ENCODE results near the gene SPTBN5.

SPTBN5 gene

DNA sequence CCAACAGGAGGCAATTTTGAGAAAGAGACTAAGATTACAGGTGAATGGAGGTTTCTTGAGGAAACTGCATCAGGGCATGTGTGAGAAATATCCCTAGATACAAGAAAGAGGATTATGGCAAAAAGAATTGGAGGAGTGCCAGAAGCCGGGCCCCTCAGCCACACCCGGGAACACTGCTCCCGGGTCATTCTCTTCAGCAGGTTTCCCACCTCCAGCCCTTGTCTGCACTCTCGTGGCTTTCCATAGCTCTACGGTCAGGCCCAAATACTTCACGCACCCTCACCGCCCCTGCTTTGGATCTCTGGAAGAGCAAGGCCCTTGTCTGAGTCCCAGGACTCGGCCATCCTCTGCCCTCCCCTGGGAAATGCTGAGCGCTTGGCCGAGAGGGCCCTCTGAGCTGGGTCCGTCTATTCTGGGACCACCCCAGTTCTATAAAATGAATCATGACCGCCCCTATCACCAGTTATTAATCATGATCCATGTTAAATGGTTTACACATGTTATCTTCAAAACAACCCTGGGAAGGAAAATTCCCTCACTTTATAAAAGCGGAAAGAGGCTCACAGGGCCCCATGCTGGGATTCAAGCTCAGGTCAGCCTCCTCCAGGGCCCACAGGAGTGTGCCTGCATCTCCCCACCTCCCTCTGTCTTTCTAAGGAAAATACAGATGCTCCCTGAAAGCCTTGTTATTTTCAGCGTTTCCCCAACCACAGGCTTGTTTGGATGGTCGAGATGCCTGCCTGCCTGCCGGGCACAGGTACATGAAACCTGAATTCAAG is 38.8 kb upstream of the SPTBN5 start:
- H3K9me3 Mint-ChIP-seq: no peaks in the 10 kb centered on the region
- peak overlapping the region; percentile 92 for H3K27ac Mint-ChIP-seq (ENCODE audit: low read depth)
- DNase-seq (ENCODE audit: low spot score in 2 of 2) (no peak), ATAC-seq (replicated peaks; ENCODE audit: extremely low read depth, poor library complexity, severe bottlenecking) (no peak)
- H3K4me3 Mint-ChIP-seq: no peak overlapping the region
- peaks cover 19% of the 10 kb centered on the region for H3K36me3 Mint-ChIP-seq (ENCODE audit: insufficient read depth)
- peaks cover 45% of the 10 kb centered on the region for H3K4me1 Mint-ChIP-seq
- H3K27me3 Mint-ChIP-seq: no peaks in the 10 kb centered on the region

DNA sequence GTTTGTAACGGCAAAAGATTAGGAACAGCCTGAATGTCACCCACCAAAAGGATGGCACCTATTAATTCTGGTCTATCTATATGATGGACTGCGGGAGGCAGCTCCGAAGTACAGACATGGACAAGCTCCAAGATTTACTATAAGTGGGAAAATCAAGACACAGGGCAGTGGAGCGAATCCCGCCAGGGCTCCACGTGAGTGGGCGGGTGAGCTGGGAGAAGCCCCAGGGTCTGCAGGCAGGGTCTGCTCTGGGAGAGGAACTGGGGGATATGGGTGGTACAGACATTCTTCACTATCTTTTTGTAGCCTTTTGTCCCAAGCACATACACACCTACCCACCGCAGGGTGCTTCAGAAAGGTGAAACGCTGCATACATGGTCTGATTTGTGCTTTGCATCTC is 38.2 kb upstream of the SPTBN5 start:
- Mint-ChIP-seq H3K27ac (ENCODE audit: low read depth) (no peak overlapping the region), H3K4me3 (no peak overlapping the region), H3K27me3 (no peaks in the 10 kb centered on the region), H3K9me3 (no peaks in the 10 kb centered on the region), H3K36me3 (ENCODE audit: insufficient read depth) (peaks cover 18% of the 10 kb centered on the region), H3K4me1 (peaks cover 39% of the 10 kb centered on the region)
- DNase-seq (ENCODE audit: low spot score in 2 of 2) (no peak), ATAC-seq (replicated peaks; ENCODE audit: extremely low read depth, poor library complexity, severe bottlenecking) (no peak)

GRCh38 chr15:41930867-41931222 is 37.0 kb upstream of the SPTBN5 start:
- no peaks in the 10 kb centered on the region for H3K9me3 Mint-ChIP-seq
- no peak overlapping the region for H3K4me3 Mint-ChIP-seq
- H3K27me3 Mint-ChIP-seq: no peaks in the 10 kb centered on the region
- H3K27ac Mint-ChIP-seq (ENCODE audit: low read depth): no peak overlapping the region
- no peak for ATAC-seq (replicated peaks; ENCODE audit: extremely low read depth, poor library complexity, severe bottlenecking)
- no peak for DNase-seq (ENCODE audit: low spot score in 2 of 2)
- peaks cover 13% of the 10 kb centered on the region for H3K36me3 Mint-ChIP-seq (ENCODE audit: insufficient read depth)
- H3K4me1 Mint-ChIP-seq: peaks cover 38% of the 10 kb centered on the region

- no peak overlapping the region for H3K4me3 Mint-ChIP-seq
- H3K27ac Mint-ChIP-seq (ENCODE audit: low read depth): no peak overlapping the region
Observed at GRCh38 chr15:41930221-41930866, 36.5 kb upstream of the SPTBN5 start.

DNA sequence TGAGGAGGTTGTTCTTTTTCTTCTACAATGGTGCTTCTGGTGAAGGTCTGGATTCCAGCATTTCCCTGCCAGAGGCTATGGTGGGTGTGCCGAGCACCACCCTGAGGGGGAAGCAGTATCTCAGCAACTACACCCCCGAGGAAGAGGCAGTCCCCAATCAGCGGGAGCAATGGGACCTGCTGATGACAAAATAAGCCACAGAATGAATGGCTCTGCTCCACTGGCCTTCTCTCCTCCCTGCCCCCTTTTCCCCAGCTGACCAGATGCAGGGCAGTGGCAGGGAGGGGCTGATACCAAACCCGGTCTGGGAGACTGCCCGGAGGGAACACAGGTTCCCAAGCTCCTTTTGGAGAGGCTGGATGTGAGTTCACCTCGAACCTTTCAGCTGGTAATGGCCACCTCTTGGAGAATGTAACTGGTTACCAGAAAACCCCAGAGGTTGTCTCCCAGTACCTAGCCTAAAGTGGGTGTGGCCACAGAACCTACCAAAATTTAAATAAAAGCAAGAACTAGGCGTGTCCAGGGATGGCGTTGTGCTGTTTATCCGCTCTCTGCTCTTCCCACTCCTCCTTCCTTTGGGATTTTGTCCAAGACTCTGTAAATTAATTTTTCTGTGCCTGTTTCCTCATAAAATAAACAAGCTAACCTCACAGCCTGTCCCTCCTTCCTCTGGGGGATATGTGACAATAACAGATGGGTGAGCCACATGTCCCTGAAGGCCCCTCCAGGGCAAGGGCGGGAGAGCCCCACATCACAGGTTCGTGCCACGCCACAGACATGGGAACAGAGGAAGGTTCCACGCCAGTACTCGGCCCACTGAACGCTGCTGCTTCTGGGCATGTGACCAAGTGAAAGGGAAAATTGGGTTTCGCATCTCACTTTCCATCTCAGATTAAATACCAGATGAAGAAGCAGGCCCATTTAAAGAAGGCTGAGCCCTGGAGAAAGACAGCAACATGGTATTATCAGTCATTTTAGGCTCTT is 35.1 kb upstream of the SPTBN5 start:
- Mint-ChIP-seq H3K4me1 (peaks cover 21% of the 10 kb centered on the region), H3K27ac (ENCODE audit: low read depth) (no peak overlapping the region), H3K27me3 (no peaks in the 10 kb centered on the region), H3K9me3 (no peaks in the 10 kb centered on the region), H3K4me3 (no peak overlapping the region), H3K36me3 (ENCODE audit: insufficient read depth) (peaks cover 11% of the 10 kb centered on the region)
- DNase-seq (ENCODE audit: low spot score in 2 of 2) (no peak), ATAC-seq (replicated peaks; ENCODE audit: extremely low read depth, poor library complexity, severe bottlenecking) (no peak)

More at GRCh38 chr15:41930221-41930866, 36.5 kb upstream of the SPTBN5 start:
- H3K36me3 Mint-ChIP-seq (ENCODE audit: insufficient read depth): peaks cover 15% of the 10 kb centered on the region
- H3K27me3 Mint-ChIP-seq: no peaks in the 10 kb centered on the region
- peaks cover 35% of the 10 kb centered on the region for H3K4me1 Mint-ChIP-seq
- no peaks in the 10 kb centered on the region for H3K9me3 Mint-ChIP-seq
- ATAC-seq (replicated peaks; ENCODE audit: extremely low read depth, poor library complexity, severe bottlenecking) (no peak), DNase-seq (ENCODE audit: low spot score in 2 of 2) (no peak)

DNA sequence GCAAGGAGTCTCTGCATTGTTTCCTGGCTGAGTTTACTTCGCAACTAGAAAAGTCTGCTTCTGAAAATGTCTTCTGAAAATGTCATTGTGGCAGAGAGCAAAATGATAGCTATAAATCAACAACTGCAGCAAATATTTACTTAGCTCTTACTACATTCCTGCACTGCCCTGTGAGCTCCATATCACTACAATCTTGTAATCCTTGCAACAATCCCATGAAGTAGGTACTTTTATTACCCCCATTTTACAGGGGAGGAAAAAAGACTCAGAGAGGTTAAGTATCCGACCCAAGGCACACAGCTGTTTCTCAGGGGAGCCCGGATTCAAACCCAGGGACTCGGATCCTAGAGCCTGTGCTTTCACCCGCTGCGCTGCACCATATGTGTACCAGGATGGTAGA is 34.2 kb upstream of the SPTBN5 start:
- H3K4me1 Mint-ChIP-seq: peaks cover 16% of the 10 kb centered on the region
- no peak for DNase-seq (ENCODE audit: low spot score in 2 of 2)
- no peaks in the 10 kb centered on the region for H3K27me3 Mint-ChIP-seq
- ATAC-seq (replicated peaks; ENCODE audit: extremely low read depth, poor library complexity, severe bottlenecking): no peak
- H3K4me3 Mint-ChIP-seq: no peak overlapping the region
- no peaks in the 10 kb centered on the region for H3K9me3 Mint-ChIP-seq
- H3K27ac Mint-ChIP-seq (ENCODE audit: low read depth): no peak overlapping the region
- H3K36me3 Mint-ChIP-seq (ENCODE audit: insufficient read depth): peaks cover 8% of the 10 kb centered on the region

DNA sequence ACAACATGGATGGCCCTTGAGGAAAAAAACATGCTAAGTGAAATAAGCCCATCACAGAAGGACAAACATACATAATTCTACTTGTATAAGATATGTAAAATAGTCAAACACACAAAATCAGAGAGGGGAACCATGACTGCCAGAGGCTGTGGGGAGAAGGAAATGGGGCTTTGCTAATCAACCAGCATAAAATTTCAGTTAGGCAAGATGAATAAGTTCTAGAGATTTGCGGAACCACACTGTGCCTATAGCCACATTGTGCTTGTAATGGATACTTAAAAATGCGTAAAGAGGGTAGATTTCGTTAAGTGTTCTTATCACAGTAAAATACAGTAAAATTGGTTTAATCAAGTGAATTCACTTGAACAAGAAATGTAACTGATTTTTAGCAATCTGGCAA is 33.7 kb upstream of the SPTBN5 start:
- ATAC-seq (replicated peaks; ENCODE audit: extremely low read depth, poor library complexity, severe bottlenecking): no peak
- H3K4me1 Mint-ChIP-seq: peaks cover 13% of the 10 kb centered on the region
- no peak overlapping the region for H3K4me3 Mint-ChIP-seq

DNA sequence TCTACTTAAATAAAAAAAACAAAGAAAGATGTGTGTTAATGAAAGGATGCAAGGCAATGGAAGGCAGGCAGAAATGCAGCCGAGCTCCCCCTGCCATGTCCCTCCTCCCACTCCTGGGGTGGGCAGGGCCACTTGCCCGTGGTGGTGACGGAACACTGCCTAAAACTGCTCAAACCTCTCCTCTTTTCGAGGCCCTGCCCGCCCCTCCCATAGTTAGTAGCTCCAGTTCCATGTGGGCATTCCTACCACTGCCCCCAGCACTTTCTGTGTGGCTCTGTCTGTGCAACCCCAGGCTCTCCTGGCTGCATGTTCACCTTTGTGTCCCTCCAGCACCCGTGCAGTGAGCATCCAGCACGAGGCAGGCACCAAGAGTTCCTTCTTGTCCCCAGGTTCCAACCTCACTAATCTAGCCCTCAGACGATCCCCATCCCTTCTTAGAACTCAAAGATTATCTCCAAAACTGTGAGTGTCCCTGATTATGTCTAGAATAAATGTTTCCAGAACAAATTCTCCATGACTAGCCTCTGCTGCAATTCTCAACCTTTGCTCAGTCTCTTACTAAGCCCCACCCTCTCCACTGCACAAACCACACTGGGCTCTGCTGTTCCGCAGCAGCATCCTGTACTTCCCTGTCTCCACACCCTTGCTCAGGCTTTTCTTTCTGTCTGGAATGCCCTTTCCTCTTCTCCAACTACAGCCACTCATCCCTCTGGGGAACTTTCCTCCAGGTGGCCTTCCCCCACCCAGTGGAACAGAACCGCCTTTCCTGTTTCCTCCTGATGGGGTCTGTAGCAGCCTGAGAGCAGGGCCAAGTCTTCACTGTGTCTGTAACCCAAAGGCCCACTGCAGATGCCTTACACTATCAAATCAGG is 32.6 kb upstream of the SPTBN5 start:
- H3K27me3 Mint-ChIP-seq: no peaks in the 10 kb centered on the region
- H3K4me1 Mint-ChIP-seq: peaks cover 13% of the 10 kb centered on the region
- peak overlapping the region; percentile 2 for H3K4me3 Mint-ChIP-seq
- ATAC-seq (replicated peaks; ENCODE audit: extremely low read depth, poor library complexity, severe bottlenecking): no peak
- H3K36me3 Mint-ChIP-seq (ENCODE audit: insufficient read depth): peaks cover 8% of the 10 kb centered on the region
- no peak for DNase-seq (ENCODE audit: low spot score in 2 of 2)
- H3K9me3 Mint-ChIP-seq: no peaks in the 10 kb centered on the region
- H3K27ac Mint-ChIP-seq (ENCODE audit: low read depth): peak overlapping the region; percentile 32

More for the DNA sequence above, 33.7 kb upstream of the SPTBN5 start:
- Mint-ChIP-seq H3K36me3 (ENCODE audit: insufficient read depth) (peaks cover 8% of the 10 kb centered on the region), H3K27ac (ENCODE audit: low read depth) (no peak overlapping the region), H3K27me3 (no peaks in the 10 kb centered on the region), H3K9me3 (no peaks in the 10 kb centered on the region)
- DNase-seq (ENCODE audit: low spot score in 2 of 2): no peak

DNA sequence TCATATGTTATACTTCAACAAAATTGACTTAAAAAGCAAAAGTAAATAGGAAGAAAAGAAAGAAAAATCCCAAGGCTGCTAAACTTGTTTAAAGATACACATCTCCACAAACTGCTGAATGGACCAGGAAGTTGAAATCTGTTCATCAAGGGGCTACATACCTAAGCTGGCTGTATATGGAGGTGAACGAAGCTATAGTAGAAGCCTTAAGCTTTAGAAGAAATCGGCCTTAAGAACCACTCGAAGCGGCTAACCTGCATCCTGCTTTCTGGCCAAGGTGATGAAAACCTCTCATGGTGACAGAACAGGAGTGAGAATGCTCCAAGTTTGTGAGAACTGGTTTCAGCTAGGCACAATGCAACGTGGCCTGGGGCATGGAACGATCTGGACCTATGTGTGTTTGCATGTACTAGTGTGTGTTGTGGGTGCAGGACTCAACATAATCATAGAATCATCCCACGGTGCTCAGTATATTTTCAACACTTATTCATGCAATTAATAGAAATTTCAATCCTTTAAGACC is 31.3 kb upstream of the SPTBN5 start:
- ATAC-seq (replicated peaks; ENCODE audit: extremely low read depth, poor library complexity, severe bottlenecking) (no peak), DNase-seq (ENCODE audit: low spot score in 2 of 2) (no peak)
- no peaks in the 10 kb centered on the region for H3K27me3 Mint-ChIP-seq
- H3K36me3 Mint-ChIP-seq (ENCODE audit: insufficient read depth): peaks cover 13% of the 10 kb centered on the region
- peaks cover 13% of the 10 kb centered on the region for H3K4me1 Mint-ChIP-seq
- H3K9me3 Mint-ChIP-seq: no peaks in the 10 kb centered on the region
- no peak overlapping the region for H3K4me3 Mint-ChIP-seq
- H3K27ac Mint-ChIP-seq (ENCODE audit: low read depth): no peak overlapping the region

DNA sequence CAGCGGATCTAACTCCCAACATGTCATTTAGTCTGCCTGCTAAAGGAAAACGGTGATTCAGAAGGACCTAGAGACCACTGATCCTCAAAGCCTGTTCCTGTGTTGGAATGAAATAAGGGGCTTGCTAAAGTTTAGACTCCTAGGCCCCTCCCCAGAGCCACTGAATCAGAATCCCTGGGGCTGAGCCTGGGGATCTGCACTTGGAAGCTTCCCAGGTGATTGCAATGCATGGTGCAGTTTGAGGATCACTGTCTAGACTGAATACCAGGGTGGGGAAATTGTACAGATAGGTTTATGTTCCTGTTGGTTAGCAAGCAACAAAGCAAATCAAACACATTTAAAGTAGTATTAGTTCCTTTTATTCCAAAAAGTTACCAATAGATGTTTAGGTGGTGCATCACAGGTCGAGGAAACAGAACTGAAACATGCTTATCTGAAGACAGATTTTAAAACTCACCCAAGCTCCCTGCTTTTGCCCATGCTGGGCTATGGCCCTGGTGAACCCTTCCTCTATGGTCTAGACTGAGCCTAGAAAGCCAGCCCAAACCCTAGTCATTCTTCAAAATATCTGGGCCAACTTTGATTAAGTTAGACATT is 29.6 kb upstream of the SPTBN5 start:
- ATAC-seq (replicated peaks; ENCODE audit: extremely low read depth, poor library complexity, severe bottlenecking): no peak
- H3K27me3 Mint-ChIP-seq: no peaks in the 10 kb centered on the region
- DNase-seq (ENCODE audit: low spot score in 2 of 2): no peak
- peaks cover 13% of the 10 kb centered on the region for H3K4me1 Mint-ChIP-seq
- H3K9me3 Mint-ChIP-seq: no peaks in the 10 kb centered on the region
- no peak overlapping the region for H3K27ac Mint-ChIP-seq (ENCODE audit: low read depth)
- H3K4me3 Mint-ChIP-seq: no peak overlapping the region
- H3K36me3 Mint-ChIP-seq (ENCODE audit: insufficient read depth): peaks cover 13% of the 10 kb centered on the region

- no peak overlapping the region for H3K27ac Mint-ChIP-seq (ENCODE audit: low read depth)
- no peak for ATAC-seq (replicated peaks; ENCODE audit: extremely low read depth, poor library complexity, severe bottlenecking)
- no peak for DNase-seq (ENCODE audit: low spot score in 2 of 2)
- no peak overlapping the region for H3K4me3 Mint-ChIP-seq
- H3K36me3 Mint-ChIP-seq (ENCODE audit: insufficient read depth): peaks cover 17% of the 10 kb centered on the region
- no peaks in the 10 kb centered on the region for H3K27me3 Mint-ChIP-seq
- peaks cover 13% of the 10 kb centered on the region for H3K4me1 Mint-ChIP-seq
- no peaks in the 10 kb centered on the region for H3K9me3 Mint-ChIP-seq
Observed at GRCh38 chr15:41922353-41922752, 28.5 kb upstream of the SPTBN5 start.
